Testis (tissue), 2 donors: ENCODE data around the gene PCDHB3.

ENCODE experiments used
- CTCF ChIP-seq, 3 experiments: fragments of 450-650 bp in 2 of 3; fragments of 200-600 bp in 1 of 3; sonication (generic) in 1 of 3; IDR thresholded peaks; one replicate each; pipeline ENCODE4 v1.5.1; 2016 to 2019; ENCODE audit warnings: antibody characterized with exemption in 3 of 3, mild to moderate bottlenecking in 2 of 3, moderate library complexity in 1 of 3
- POLR2A ChIP-seq: fragments of 450-650 bp; IDR thresholded peaks from one replicate; pipeline ENCODE4 v1.6.1; 2017; ENCODE audit warnings: antibody characterized with exemption, mild to moderate bottlenecking, moderate library complexity

- TF ChIP-seq CTCF (IDR thresholded peaks at IDR 0.05) (no peak), POLR2A (no peak)
These were observed 27.0 kb downstream of the PCDHB3 start for GRCh38 chr5:141127305-141127704.
